ENCODE results near the gene ANXA9. TPM values are rescaled to one million over a fixed set of nuclear protein-coding genes. Genes with fewer than 3 reads are reported as not detected.

ANXA9 gene
- total RNA-seq, 1 experiment from 2014 or later: 1.2 TPM

GRCh38 chr1:150992626-150993025 lies 10.5 kb downstream of the ANXA9 start:
- Histone ChIP-seq H3K4me3 (ENCODE audit: low read depth in 2 of 2, low read length in 2 of 2) (no peak overlapping the region), H3K27ac (ENCODE audit: low read length) (no peak overlapping the region), H3K27me3 (ENCODE audit: control insufficient read depth, insufficient read depth, low read length) (no peaks in the 10 kb centered on the region), H3K36me3 (ENCODE audit: control insufficient read depth, insufficient read depth, low read length) (no peaks in the 10 kb centered on the region), H3K4me1 (ENCODE audit: control insufficient read depth, insufficient read depth, low read length) (peaks cover 5% of the 10 kb centered on the region; the same call in 1 of the 2 replicates), H3K9me3 (ENCODE audit: control insufficient read depth, insufficient read depth, low read depth, low read length) (no peaks in the 10 kb centered on the region)
- no peak for DNase-seq (ENCODE audit: low read depth, low spot score)
- in situ Hi-C loops (cut with HindIII; ENCODE audit: low pct_unique_long_range_greater_than_20kb, low sequenced_read_pairs): no loop called here
- CTCF ChIA-PET: no interaction called here
- POLR2A ChIA-PET: interaction anchor here (0.6 kb wide), 1 partner anchor 415 kb away, joined by 3 read pairs; no protein-coding TSS in a partner anchor
- intact Hi-C loops (cut with micrococcal nuclease; ENCODE audit: unreplicated experiment): no loop called here
- no TSS peak for BruUV-seq (replicated peaks)
- TF ChIP-seq REST (IDR thresholded peaks at IDR 0.05; ENCODE audit: insufficient read depth in 1 of 2, low read depth in 2 of 2, low read length in 1 of 2): no peak
- no peak for TF ChIP-seq POLR2AphosphoS5 (IDR thresholded peaks at IDR 0.05; ENCODE audit: low read depth, low read length)
- TF ChIP-seq TCF7L2 (IDR thresholded peaks at IDR 0.05; ENCODE audit: low read depth, low read length): no peak
- no peak for TF ChIP-seq SIN3A (IDR thresholded peaks at IDR 0.05; ENCODE audit: borderline replicate concordance, insufficient read depth, low read depth, low read length)
- TF ChIP-seq CTCF (IDR thresholded peaks at IDR 0.05): no peak
- ATAC-seq: no peak

- no TSS peak for BruUV-seq (replicated peaks)
- POLR2A ChIA-PET: no interaction called here
Measured at GRCh38 chr1:150994248-150994647, 12.2 kb downstream of the ANXA9 start.

More at GRCh38 chr1:150994248-150994647, 12.2 kb downstream of the ANXA9 start:
- H3K27me3 ChIP-seq (ENCODE audit: control insufficient read depth, insufficient read depth, low read length): no peaks in the 10 kb centered on the region
- in situ Hi-C loops (cut with HindIII; ENCODE audit: low pct_unique_long_range_greater_than_20kb, low sequenced_read_pairs) (no loop called here), intact Hi-C loops (cut with micrococcal nuclease; ENCODE audit: unreplicated experiment) (no loop called here)
- ATAC-seq (no peak), DNase-seq (ENCODE audit: low read depth, low spot score) (no peak)
- TF ChIP-seq POLR2AphosphoS5 (IDR thresholded peaks at IDR 0.05; ENCODE audit: low read depth, low read length) (no peak), CTCF (IDR thresholded peaks at IDR 0.05) (no peak), REST (IDR thresholded peaks at IDR 0.05; ENCODE audit: insufficient read depth in 1 of 2, low read depth in 2 of 2, low read length in 1 of 2) (no peak), TCF7L2 (IDR thresholded peaks at IDR 0.05; ENCODE audit: low read depth, low read length) (no peak), SIN3A (IDR thresholded peaks at IDR 0.05; ENCODE audit: borderline replicate concordance, insufficient read depth, low read depth, low read length) (no peak)
- no peak overlapping the region for H3K27ac ChIP-seq (ENCODE audit: low read length)
- H3K4me3 ChIP-seq (ENCODE audit: low read depth in 2 of 2, low read length in 2 of 2): no peak overlapping the region
- H3K4me1 ChIP-seq (ENCODE audit: control insufficient read depth, insufficient read depth, low read length): peaks cover 5% of the 10 kb centered on the region; the same call in 1 of the 2 replicates
- H3K9me3 ChIP-seq (ENCODE audit: control insufficient read depth, insufficient read depth, low read depth, low read length): no peaks in the 10 kb centered on the region
- CTCF ChIA-PET: interaction anchor here (0.5 kb wide), 1 partner anchor 606 kb away, joined by 5 read pairs; no protein-coding TSS in a partner anchor
- no peaks in the 10 kb centered on the region for H3K36me3 ChIP-seq (ENCODE audit: control insufficient read depth, insufficient read depth, low read length)

All from Panc1 (cell line).